Testis (tissue), 2 donors: Measurements from ENCODE around the gene NACC2.

Experiments used
- POLR2A ChIP-seq: fragments of 450-650 bp; IDR thresholded peaks from one replicate; pipeline ENCODE4 v1.6.1; 2017; ENCODE audit warnings: antibody characterized with exemption, mild to moderate bottlenecking, moderate library complexity
- TF ChIP-seq, protein P1 (sequence below), 3 experiments: fragments of 450-650 bp in 2 of 3; fragments of 200-600 bp in 1 of 3; sonication (generic) in 1 of 3; IDR thresholded peaks; one replicate each; pipeline ENCODE4 v1.5.1; 2016 to 2019; ENCODE audit warnings: antibody characterized with exemption in 3 of 3, mild to moderate bottlenecking in 2 of 3, moderate library complexity in 1 of 3

DNA sequence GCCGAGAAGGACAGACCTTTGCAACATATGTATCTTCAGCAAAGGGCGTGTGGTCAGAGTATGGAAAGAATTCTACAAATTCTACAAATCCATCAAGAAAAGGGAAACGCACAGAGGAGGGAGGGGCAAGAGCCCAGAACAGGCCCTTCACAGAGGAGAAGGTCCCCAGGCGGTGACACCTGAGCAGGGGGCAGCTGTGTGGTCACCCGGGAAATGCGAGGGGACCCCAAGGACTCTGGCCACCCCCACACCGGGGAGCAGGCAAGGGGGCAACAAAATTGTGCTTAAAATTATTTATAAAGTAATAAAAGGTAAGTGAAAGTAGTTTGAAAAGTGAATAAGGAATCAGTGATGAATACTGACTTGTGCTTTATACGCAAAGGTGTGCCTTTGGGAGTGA is 17.6 kb downstream of the NACC2 start:
- TF ChIP-seq, protein P1, sequence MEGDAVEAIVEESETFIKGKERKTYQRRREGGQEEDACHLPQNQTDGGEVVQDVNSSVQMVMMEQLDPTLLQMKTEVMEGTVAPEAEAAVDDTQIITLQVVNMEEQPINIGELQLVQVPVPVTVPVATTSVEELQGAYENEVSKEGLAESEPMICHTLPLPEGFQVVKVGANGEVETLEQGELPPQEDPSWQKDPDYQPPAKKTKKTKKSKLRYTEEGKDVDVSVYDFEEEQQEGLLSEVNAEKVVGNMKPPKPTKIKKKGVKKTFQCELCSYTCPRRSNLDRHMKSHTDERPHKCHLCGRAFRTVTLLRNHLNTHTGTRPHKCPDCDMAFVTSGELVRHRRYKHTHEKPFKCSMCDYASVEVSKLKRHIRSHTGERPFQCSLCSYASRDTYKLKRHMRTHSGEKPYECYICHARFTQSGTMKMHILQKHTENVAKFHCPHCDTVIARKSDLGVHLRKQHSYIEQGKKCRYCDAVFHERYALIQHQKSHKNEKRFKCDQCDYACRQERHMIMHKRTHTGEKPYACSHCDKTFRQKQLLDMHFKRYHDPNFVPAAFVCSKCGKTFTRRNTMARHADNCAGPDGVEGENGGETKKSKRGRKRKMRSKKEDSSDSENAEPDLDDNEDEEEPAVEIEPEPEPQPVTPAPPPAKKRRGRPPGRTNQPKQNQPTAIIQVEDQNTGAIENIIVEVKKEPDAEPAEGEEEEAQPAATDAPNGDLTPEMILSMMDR (IDR thresholded peaks at IDR 0.05): no peak
- no peak for TF ChIP-seq POLR2A
